Loucy (cell line): ENCODE data around the gene DTNB.

Experiments used
- EZH2phosphoT487 ChIP-seq: fragments of 200-600 bp; IDR thresholded peaks from 2 replicates; pipeline ENCODE4 v1.6.1; 2018; ENCODE audit warnings: antibody characterized with exemption, mild to moderate bottlenecking, moderate library complexity, borderline replicate concordance
- TF ChIP-seq, protein P1 (sequence below): fragments of 200-600 bp; sonication (generic); conservative IDR thresholded peaks from 2 replicates; pipeline ENCODE4 v1.5.1; 2014; ENCODE audit warnings: mild to moderate bottlenecking, antibody characterized with exemption, low read length

DNA sequence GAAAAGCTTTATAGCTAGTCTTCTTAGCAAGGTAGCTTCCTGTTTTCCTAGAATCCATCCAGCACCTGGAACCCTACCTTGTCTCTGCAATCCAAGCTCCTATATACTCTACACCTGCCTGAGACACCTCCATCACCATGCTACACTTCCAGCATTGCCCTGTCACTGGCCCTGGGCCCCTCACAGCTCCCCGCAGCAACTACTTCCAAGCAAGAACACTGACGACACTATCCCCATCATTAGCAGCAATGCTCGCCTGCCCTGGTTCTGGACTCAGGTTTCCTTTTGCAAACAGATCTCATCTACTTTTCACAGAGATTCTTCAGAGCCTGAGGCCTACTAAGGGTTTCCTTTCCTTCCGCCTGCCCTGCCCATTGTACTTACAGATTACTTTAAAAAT, 121.1 kb downstream of the DTNB start:
- TF ChIP-seq, protein P1, sequence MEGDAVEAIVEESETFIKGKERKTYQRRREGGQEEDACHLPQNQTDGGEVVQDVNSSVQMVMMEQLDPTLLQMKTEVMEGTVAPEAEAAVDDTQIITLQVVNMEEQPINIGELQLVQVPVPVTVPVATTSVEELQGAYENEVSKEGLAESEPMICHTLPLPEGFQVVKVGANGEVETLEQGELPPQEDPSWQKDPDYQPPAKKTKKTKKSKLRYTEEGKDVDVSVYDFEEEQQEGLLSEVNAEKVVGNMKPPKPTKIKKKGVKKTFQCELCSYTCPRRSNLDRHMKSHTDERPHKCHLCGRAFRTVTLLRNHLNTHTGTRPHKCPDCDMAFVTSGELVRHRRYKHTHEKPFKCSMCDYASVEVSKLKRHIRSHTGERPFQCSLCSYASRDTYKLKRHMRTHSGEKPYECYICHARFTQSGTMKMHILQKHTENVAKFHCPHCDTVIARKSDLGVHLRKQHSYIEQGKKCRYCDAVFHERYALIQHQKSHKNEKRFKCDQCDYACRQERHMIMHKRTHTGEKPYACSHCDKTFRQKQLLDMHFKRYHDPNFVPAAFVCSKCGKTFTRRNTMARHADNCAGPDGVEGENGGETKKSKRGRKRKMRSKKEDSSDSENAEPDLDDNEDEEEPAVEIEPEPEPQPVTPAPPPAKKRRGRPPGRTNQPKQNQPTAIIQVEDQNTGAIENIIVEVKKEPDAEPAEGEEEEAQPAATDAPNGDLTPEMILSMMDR, result no peak
- TF ChIP-seq EZH2phosphoT487, result no peak
